AG04449 (cell line): ENCODE results near the gene LGR4.

ENCODE experiments used
- CTCF ChIA-PET: fragments of 350-600 bp; formaldehyde crosslinking; extraction: SDS; loops from one replicate; lab custom pipeline; 2021; ENCODE audit warnings: antibody characterized with exemption; lab: Yijun Ruan, JAX
- POLR2A ChIA-PET: fragments of 400-600, 350-600 bp; formaldehyde crosslinking; extraction: SDS; loops from one replicate; lab custom pipeline; 2020; ENCODE audit warnings: antibody characterized with exemption, inconsistent platforms; lab: Yijun Ruan, JAX
- DNase-seq: peaks from one replicate; pipeline ENCODE4 v3.0.0-alpha.2; 2010; ENCODE audit warnings: low read depth, low spot score
- H3K4me3 ChIP-seq: 2 replicates; pipeline ENCODE4 v1.5.1; 2011; ENCODE audit warnings: low read depth, mild to moderate bottlenecking, control low read depth, low read length
- TF ChIP-seq, protein P1 (sequence below): IDR thresholded peaks from one replicate; pipeline ENCODE4 v1.5.1; 2011; ENCODE audit warnings: mild to moderate bottlenecking, moderate library complexity, low read length, control low read depth, inconsistent platforms; ENCODE audit not compliant: insufficient read depth; ENCODE audit errors: missing control alignments

Gene LGR4

DNA sequence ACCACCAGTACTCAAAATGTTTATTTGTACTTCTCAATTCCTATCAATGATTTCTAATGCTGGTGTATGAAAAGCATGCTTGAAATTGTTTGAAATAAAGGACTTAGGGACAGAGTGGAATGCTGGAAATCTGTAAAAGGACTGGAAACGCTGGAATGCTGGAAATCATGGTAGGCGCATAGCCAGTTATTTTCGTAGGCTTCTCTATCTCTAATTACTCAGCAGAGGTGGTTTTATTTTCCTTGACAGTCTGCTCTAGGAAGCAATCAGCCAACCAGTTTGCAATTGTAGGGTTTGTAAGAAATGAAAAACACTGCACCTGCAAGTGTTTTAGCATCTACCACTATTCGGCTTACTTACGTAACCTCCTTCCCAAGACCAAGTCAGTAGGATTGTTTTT lies 33.2 kb upstream of the LGR4 start:
- no peak for DNase-seq
- ChIA-PET POLR2A (no interaction called here), CTCF (interaction anchor here (1.4 kb wide), 1 partner anchor 9 kb away, joined by 4 read pairs; no protein-coding TSS in a partner anchor)
- TF ChIP-seq, protein P1, sequence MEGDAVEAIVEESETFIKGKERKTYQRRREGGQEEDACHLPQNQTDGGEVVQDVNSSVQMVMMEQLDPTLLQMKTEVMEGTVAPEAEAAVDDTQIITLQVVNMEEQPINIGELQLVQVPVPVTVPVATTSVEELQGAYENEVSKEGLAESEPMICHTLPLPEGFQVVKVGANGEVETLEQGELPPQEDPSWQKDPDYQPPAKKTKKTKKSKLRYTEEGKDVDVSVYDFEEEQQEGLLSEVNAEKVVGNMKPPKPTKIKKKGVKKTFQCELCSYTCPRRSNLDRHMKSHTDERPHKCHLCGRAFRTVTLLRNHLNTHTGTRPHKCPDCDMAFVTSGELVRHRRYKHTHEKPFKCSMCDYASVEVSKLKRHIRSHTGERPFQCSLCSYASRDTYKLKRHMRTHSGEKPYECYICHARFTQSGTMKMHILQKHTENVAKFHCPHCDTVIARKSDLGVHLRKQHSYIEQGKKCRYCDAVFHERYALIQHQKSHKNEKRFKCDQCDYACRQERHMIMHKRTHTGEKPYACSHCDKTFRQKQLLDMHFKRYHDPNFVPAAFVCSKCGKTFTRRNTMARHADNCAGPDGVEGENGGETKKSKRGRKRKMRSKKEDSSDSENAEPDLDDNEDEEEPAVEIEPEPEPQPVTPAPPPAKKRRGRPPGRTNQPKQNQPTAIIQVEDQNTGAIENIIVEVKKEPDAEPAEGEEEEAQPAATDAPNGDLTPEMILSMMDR: no peak
- H3K4me3 ChIP-seq: peak overlapping the region; percentile 76

DNA sequence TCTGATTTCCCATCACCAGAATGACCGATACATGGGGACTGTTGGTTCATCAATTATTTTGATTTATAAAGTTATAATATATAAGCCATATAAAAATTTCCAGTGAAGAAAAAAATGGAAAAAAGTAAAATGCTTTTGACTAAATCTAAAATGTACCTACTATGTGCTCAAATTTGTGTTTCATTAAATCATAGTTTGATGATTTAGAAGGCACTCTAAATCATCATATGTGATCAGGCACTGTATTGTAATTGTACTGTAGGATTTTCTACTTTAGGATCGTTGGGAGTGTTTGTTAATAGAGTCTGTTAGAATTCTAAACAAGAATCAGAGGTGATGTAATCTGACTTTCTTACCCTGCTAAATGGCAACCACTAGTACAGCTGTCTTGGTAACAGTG lies 31.6 kb upstream of the LGR4 start:
- ChIA-PET CTCF (interaction anchor here (2.4 kb wide), 1 partner anchor 18 kb away, joined by 9 read pairs; no protein-coding TSS in a partner anchor), POLR2A (no interaction called here)
- TF ChIP-seq, protein P1: no peak
- DNase-seq: no peak
- no peak overlapping the region for H3K4me3 ChIP-seq

DNA sequence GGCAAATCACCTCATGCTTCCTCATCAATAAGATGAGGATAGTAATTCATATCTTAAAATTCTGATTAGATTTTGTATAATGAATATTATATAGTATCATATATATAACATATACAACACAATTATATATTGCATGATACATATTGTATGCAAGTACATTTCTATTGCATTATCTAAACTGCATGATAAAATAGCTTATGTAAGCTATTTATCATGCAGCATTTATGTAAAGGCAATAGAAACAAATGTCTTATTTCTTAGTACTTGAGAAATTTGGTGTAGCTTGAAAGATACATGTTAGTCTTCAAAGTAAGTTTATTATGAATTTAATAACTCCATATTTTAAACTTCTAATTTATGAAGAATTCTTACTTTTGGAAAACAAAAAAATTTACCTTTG lies 28.5 kb upstream of the LGR4 start:
- CTCF ChIA-PET: interaction anchor here (0.6 to 8.2 kb wide), 4 partner anchors 15 to 342 kb away, joined by 3 to 108 read pairs (median 51); no protein-coding TSS in a partner anchor
- TF ChIP-seq, protein P1: no peak
- POLR2A ChIA-PET: no interaction called here
- no peak overlapping the region for H3K4me3 ChIP-seq
- DNase-seq: no peak

DNA sequence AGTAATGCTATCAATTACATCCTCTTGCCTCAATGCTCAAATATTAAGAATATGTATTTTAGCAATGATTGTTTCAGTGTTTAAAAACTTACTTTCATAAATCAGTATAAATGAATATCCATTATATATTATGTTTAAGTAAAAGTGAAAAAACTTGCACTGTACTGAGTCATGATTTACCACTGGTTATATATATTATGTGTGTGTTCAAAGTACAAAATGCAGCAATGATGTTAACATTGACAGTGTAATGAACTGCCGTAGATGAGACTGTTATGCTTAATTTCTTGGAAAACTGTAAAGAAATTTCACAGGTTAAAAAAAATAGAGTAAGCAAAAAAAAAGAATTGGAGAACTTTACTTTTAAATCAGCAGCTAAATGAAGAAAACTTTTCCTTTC lies 25.3 kb upstream of the LGR4 start:
- H3K4me3 ChIP-seq: no peak overlapping the region
- ChIA-PET CTCF (interaction anchor here (0.9 to 8.2 kb wide), 26 partner anchors 7 to 1223 kb away, joined by 3 to 108 read pairs (median 5); partner anchors contain the start of gene LIN7C), POLR2A (no interaction called here)
- DNase-seq: no peak
- TF ChIP-seq, protein P1: no peak

DNA sequence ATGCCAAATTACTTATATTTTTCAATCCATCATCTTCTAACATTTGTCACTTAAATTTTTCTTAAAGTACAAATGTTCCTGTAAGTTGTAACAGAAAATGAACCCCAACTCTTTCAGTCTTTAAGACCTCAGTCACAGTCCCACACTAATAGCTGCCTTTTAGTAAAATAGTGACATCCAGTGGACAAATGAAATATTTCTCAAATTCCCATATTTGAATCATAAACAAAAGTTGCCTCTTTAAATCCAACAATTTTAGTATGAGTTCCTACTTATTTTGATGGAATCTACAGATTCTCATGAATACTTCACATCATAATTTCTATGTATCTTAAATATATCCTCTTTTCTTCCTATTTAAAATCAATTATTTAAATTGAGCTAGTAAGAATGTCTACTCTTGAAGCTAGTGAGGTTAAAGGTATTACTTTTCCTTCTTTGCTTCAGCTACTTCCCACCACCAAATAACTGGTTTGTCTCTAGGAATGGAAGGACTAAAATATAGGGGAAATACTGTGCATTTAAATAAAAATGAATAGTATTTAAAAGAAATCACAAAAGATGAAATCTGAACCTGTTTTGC lies 24.8 kb upstream of the LGR4 start:
- H3K4me3 ChIP-seq: no peak overlapping the region
- DNase-seq: no peak
- POLR2A ChIA-PET: no interaction called here
- TF ChIP-seq, protein P1: no peak
- CTCF ChIA-PET: interaction anchor here (0.9 to 8.2 kb wide), 21 partner anchors 8 to 1222 kb away, joined by 3 to 108 read pairs (median 5); partner anchors contain the start of gene LIN7C

DNA sequence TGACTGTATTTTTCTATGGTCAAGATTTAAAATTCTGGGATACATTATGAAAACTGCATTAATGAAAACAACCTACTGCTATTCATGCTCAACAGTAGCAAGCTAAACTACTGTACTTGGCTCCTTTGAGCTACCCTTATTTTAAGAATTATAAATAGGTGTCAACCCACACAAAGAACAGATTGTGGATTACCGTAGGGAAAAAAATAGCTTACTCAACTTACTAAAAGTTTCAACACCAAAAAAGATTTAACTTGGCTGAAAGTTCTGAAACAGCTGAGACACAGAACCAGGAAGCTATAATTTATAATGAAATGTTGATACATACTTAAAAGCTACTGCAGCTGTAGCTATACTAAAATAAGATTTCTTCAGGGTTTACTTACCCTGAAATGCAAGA lies 23.9 kb upstream of the LGR4 start:
- TF ChIP-seq, protein P1: no peak
- no peak for DNase-seq
- H3K4me3 ChIP-seq: no peak overlapping the region
- CTCF ChIA-PET: interaction anchor here (0.6 to 8.2 kb wide), 23 partner anchors 9 to 1850 kb away, joined by 3 to 108 read pairs (median 5); no protein-coding TSS in a partner anchor
- POLR2A ChIA-PET: interaction anchor here (0.7 kb wide), 1 partner anchor 9 kb away, joined by 3 read pairs; no protein-coding TSS in a partner anchor
